NCI-H82 treated with DMSO at 0.1 percent for 48 hours (cell line): ENCODE results near the gene NOP16.

Experiments
- DNase-seq: peaks from one replicate; lab custom pipeline; 2025; ENCODE audit not compliant: unreplicated experiment; lab: John Stamatoyannopoulos, UW

NOP16 gene

GRCh38 chr5:176361437-176362232 lies 26.8 kb downstream of the NOP16 start, which contains the start of gene KIAA1191:
KIAA1191 (minus strand) TSS chr5:176361764; CDS start chr5:176359508, 2,256 bp downstream.
- peak; percentile 68 for DNase-seq

DNA sequence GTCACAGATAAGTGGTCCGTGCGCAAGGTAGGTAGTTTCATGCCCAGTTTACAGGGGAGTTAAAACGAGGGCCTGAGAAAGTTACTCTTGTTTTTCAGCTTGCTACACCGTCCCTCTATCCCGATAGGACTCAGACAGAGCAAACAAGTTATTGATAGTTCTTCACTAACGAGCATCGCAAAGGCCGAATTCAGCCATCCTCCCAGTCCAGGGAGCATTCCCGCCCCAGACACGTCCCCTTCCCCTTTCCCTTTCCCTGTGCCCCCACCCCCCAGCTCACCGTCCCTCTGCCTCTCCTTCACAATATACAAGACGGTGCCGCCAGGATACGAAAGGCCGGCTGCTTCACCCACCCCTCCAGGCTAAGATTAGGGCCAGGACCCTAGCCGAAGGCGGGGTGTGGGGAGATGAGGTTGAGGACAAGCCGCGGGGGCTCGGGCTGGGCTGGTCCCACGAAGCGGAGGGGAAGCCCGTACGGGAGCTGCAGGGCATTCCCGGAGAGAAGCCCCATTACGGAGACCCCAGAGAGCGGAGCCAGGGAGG lies 27.4 kb downstream of the NOP16 start:
- DNase-seq = no peak

GRCh38 chr5:176359658-176360057 lies 28.7 kb downstream of the NOP16 start:
- no peak for DNase-seq

DNA sequence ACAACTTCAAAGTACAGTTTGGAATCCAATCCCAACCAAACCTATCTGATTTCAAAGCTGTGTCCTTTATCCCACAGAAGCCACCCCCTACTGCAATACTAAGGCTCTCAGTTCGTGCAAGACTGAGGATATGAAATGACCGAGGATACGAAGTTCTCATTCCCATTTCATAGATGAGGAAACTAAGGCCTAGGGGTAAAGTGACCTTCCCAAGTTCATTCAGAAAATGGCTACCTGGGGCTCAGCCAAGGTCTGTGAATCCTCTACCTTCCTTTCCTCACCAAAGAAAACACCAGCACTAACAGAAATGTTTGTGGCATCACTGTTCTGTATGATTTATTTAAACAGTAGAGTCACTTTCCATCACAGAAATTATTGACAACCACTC lies 32.2 kb downstream of the NOP16 start:
- DNase-seq = no peak

- DNase-seq = no peak
These were observed 32.8 kb downstream of the NOP16 start for GRCh38 chr5:176355400-176356178.

- DNase-seq = no peak
These were observed 34.9 kb downstream of the NOP16 start for GRCh38 chr5:176353533-176353932.

DNA sequence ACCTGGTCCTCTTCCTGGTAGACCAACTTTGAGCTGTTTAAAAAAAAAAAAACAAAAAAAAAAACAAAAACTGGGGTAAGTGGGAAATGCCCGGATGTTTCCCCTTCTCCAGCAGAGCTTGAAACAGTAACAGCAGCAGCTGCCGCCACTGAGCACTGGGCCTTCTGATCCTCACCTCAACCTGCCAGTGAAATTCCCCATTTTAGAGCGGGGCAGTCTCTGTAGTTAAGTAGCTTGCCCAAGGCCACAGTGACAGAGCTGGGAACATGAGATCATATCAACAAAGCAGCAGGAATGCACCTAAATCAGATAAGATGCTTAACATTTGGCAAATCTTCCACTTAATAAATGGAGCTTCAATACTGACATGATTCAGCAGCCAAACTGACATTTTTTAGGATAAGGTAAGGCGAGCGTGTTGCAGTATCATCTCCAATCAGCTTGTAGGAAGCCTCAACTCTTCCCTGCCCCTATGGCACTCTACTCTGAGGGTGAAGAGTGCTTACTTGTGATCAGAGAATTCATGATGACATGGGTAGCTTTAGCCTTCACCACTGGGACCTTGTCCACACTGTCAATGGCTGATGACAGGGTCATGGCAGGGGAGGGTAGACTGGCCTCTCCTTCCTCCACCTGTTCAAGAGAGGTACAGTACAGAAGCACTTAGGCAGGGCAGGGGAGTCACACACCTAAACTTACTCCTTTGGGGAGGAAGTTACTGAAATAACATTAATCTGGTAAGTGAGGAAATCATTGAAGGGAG lies 36.1 kb downstream of the NOP16 start:
- no peak for DNase-seq

DNA sequence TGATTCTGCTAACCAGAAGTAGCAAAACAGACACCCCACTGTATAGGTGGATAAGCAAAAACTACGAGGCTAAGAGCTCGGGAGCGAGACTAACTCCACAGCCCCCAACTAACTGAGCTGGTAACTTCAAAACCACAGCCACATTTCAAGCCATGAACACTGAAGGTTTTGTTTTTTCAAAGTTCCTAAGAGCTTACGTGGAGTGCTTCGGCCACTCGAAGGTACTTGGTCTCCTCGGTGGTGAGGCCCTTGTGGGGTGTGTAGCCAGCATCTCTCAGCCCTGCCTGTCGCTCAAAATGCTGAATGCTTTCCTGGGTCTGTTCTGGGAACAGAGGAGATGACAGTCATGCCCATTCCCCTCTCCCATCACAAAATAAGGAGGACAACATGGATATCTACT lies 38.0 kb downstream of the NOP16 start:
- no peak for DNase-seq

- no peak for DNase-seq
These were observed 45.5 kb downstream of the NOP16 start for GRCh38 chr5:176342766-176343458.

GRCh38 chr5:176342158-176342483 lies 46.3 kb downstream of the NOP16 start:
- no peak for DNase-seq

DNA sequence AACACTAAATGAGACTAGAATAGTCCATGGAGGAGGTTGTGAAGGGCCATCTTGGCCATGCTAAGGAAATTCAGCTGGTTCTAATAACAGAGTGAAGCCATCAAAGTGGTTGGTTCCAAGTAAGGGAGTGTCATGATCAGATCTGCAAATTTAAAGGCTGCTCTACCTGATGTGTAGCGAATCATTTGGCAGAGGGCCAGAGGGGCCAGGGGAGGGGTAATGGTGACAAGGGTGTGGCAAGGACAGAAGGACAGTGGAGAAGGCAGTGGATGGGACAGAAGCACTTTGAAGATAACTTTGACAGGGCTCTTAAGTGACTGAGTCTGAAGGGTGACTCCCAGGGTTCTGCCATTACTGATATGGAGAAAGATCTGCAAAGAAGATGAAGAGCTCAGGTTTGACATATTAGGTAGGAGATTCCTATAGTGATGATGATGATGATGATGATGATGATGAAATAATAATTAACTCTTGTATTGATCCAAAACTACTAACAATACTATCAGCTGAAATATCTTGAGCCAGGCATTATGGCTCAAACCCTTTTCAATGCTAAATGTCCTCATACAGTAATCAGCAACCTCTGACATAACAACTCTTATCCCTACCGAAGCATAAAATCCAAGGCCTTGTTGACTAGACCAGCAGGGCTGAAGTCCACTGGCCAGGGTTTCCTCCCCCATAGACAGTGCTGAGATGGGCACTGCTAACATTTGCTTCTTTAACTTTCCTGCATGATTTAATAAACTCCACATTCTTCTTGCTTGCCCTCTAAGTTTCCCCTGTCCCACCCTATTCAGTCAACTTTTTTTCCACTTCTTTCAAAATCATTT lies 46.9 kb downstream of the NOP16 start:
- no peak for DNase-seq

- DNase-seq = no peak
These were observed 49.1 kb downstream of the NOP16 start for GRCh38 chr5:176339304-176339703.

DNA sequence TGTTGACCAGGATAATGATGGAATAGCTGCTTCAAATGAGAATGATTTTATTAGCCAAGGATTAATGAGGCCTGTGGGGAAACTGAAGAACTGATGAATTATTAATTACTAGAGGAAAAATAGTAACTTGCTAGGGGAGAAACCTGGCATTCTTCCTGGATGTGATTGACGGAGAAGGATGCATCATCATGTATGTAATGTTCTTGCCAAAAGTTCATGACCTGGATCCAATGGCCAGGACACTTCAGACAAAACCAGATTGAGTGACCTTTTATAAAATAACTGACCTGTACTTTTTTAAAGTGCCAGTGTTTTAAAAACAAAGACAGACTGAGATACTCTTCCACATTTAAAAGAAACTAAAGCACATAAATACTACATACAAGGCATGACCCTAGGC lies 50.5 kb downstream of the NOP16 start:
- DNase-seq = no peak

DNA sequence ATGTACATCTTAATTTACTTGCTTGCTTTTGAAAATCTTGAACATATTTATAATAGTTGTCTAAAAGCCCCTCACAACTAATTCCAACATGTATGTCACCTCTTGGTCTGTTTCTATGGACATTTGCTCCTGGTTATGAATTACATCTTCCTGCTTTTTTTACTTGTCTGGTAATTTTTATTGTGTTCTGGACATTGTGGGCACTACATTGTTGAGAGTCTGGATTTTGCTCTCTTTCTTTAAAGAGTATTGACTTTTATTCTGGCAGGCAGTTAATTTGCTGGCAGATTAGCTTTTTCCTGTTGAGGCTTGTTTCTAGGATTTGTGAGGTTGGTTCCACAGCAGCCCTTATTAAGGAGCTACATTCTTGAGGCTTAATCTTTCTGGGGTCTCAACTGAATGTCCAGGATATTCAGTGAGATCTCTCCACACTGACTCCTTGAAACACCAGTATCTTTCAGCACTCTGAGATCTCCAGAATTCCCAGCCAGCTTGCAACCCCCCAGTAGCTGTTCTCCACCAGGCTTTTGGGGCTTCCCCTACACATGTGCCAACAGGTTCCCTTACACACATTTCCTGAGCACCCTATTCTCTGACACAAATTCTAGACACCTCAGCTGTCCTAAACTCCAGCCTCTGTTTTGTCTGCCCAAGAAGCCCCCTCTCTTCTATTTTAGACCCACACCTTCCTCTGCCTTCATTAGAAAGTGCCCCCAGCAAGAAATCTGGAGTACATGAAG lies 54.2 kb downstream of the NOP16 start:
- no peak for DNase-seq
